ENCODE data around the gene STOX2.

Gene STOX2

DNA sequence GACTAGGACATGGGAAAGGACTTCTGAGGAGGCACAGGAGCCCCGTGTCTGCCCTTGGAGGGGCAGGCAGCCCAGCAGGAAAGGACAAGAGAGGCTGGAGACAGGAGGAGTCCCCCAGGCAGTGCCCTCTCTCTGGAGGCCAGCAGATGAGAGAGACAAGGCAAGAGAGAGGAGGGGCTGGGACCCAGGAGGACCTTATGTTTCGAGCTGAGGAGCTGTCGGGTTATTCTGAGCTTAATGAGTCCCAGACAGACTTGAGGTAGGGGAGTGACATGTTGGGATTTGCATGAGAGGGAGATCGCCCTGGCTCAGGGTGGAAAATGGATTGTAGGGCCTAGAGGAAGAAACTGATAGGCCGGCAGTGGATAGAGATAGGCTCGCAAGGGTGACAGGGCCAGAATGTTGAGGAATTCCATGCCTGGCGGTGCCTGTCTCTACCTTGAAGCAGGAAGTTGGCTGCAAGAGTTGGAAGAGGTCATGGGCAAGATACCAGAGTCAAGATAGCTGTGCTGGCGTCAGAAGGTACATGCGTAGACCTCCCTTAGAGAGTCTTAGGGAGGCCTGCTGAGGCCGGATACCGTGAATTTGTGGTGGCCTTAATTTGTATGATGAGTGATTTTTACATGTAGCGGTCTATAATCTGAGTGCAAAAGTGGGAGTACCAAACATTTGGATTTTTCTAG is 19.4 kb downstream of the STOX2 start:
- H3K27ac ChIP-seq = no peak overlapping the region
- peaks cover 0 to 5% of the 10 kb centered on the region in 2 experiments for H3K4me1 ChIP-seq (ENCODE audit: control insufficient read depth in 1 of 2, insufficient read depth in 1 of 2, low read depth in 1 of 2, low read length in 1 of 2)
- no peaks in the 10 kb centered on the region for H3K27me3 ChIP-seq
- peaks cover 3% of the 10 kb centered on the region for H3K9me3 ChIP-seq
- TF ChIP-seq, protein P1, sequence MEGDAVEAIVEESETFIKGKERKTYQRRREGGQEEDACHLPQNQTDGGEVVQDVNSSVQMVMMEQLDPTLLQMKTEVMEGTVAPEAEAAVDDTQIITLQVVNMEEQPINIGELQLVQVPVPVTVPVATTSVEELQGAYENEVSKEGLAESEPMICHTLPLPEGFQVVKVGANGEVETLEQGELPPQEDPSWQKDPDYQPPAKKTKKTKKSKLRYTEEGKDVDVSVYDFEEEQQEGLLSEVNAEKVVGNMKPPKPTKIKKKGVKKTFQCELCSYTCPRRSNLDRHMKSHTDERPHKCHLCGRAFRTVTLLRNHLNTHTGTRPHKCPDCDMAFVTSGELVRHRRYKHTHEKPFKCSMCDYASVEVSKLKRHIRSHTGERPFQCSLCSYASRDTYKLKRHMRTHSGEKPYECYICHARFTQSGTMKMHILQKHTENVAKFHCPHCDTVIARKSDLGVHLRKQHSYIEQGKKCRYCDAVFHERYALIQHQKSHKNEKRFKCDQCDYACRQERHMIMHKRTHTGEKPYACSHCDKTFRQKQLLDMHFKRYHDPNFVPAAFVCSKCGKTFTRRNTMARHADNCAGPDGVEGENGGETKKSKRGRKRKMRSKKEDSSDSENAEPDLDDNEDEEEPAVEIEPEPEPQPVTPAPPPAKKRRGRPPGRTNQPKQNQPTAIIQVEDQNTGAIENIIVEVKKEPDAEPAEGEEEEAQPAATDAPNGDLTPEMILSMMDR (IDR thresholded peaks at IDR 0.05) = no peak
- no peak overlapping the region for H3K4me3 ChIP-seq (ENCODE audit: low read depth in 1 of 2, low read length in 1 of 2)
- H3K36me3 ChIP-seq = no peaks in the 10 kb centered on the region

DNA sequence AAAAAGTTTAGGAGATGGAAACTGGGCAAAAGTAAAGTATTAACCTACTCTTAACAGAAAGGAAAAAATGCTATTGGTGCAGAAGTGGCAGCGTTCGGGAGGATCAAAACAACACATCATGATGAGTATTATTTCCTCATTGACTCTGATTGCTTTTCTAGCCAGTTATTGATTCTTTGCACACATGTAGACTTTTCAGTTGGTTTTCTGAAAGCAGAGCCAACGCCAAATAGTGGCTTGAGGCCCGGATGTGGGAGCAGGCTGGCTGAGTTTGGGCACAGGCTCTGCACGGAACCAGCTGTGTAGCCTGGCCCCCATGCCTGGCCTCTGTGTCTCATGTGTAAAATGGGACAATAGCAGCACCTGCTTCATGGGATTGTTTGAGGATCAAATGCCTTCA is 21.8 kb downstream of the STOX2 start:
- Histone ChIP-seq H3K27me3 (no peaks in the 10 kb centered on the region), H3K36me3 (no peaks in the 10 kb centered on the region), H3K4me3 (ENCODE audit: low read depth in 1 of 2, low read length in 1 of 2) (no peak overlapping the region), H3K4me1 (ENCODE audit: control insufficient read depth in 1 of 2, insufficient read depth in 1 of 2, low read depth in 1 of 2, low read length in 1 of 2) (peaks cover 0 to 5% of the 10 kb centered on the region in 2 experiments), H3K9me3 (peaks cover 3% of the 10 kb centered on the region), H3K27ac (no peak overlapping the region)
- TF ChIP-seq, protein P1 (IDR thresholded peaks at IDR 0.05) = no peak

DNA sequence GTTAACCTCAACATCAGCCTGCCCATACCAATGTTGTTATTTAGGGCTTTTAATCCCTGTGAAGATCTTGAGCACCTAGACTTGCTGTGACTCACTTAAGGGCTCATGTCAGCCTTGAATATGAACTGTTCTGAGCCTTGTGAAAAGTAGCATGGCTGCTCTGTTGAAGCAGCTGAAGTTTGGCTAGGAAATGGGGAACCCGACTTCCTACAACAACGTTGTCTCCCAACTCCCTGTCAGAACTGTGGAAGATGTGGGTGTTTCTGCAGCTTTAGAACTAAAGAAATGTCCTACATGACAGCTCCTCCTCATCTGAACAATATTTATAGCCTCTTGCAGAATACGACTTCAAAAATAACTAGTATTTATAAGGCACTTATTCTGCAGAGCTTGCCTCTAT is 27.5 kb downstream of the STOX2 start:
- Histone ChIP-seq H3K27ac (no peak overlapping the region), H3K27me3 (no peaks in the 10 kb centered on the region), H3K4me1 (ENCODE audit: control insufficient read depth in 1 of 2, insufficient read depth in 1 of 2, low read depth in 1 of 2, low read length in 1 of 2) (peaks cover 5 to 15% of the 10 kb centered on the region in 2 experiments), H3K4me3 (ENCODE audit: low read depth in 1 of 2, low read length in 1 of 2) (no peak overlapping the region), H3K36me3 (no peaks in the 10 kb centered on the region), H3K9me3 (no peaks in the 10 kb centered on the region)
- TF ChIP-seq, protein P1 (IDR thresholded peaks at IDR 0.05) = no peak

DNA sequence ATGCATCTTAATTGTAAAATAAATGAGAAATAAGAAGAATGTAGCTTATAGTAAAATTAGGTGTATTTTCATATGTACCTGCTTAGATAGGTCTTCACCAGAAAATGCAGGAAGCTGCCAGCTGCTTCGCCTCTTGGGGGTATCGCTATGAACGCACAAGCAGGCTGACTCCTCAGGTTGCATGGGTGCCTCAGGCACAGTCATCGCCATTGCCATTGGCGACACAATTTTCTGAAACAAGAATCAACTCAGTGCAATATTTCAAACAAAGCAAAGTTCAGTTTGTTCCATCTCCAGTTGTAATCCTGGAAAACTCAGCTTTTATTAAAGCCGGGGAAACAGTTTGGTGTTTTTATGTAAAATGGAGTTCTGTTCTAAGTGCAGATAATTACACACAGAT is 29.7 kb downstream of the STOX2 start:
- H3K36me3 ChIP-seq = no peaks in the 10 kb centered on the region
- H3K27ac ChIP-seq = no peak overlapping the region
- no peak overlapping the region for H3K4me3 ChIP-seq (ENCODE audit: low read depth in 1 of 2, low read length in 1 of 2)
- no peaks in the 10 kb centered on the region for H3K9me3 ChIP-seq
- TF ChIP-seq, protein P1 (IDR thresholded peaks at IDR 0.05) = no peak
- no peaks in the 10 kb centered on the region for H3K27me3 ChIP-seq
- H3K4me1 ChIP-seq (ENCODE audit: control insufficient read depth in 1 of 2, insufficient read depth in 1 of 2, low read depth in 1 of 2, low read length in 1 of 2) = peaks cover 5 to 19% of the 10 kb centered on the region in 2 experiments

DNA sequence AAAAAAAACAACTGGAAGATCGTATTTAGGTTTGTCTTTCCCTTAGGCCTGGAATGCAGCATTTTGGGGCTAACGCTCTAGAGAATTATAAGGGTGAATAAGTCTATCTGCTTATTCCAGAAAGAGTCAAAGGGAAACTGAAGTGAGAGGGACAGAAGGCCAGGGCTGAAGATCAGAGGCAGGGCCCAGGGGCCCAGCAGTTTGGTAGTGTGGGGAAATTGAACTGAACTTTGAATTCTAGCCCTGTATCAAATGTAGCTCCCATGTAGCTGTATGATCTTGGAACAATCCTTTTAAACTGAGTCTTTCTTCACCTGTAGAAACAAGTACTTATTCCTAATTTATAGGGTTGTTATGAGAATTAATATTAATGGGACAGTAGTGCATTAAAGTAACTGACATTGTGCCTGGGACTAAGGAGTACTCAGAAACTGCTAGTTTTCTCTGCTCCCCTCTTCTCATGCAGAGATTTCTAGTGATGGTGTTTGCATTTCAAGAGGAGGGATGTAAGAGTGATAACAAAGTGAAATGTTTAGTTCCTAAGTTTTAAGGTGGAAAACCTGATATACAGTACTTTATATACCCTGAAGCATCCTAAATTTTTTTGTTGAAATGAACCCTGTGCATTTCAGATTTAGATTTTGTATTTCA is 30.4 kb downstream of the STOX2 start:
- H3K27ac ChIP-seq = peak overlapping the region; percentile 8
- H3K36me3 ChIP-seq = no peaks in the 10 kb centered on the region
- H3K4me3 ChIP-seq (ENCODE audit: low read depth in 1 of 2, low read length in 1 of 2) = no peak overlapping the region
- no peaks in the 10 kb centered on the region for H3K9me3 ChIP-seq
- H3K4me1 ChIP-seq (ENCODE audit: control insufficient read depth in 1 of 2, insufficient read depth in 1 of 2, low read depth in 1 of 2, low read length in 1 of 2) = peaks cover 5 to 24% of the 10 kb centered on the region in 2 experiments
- H3K27me3 ChIP-seq = no peaks in the 10 kb centered on the region
- TF ChIP-seq, protein P1 (IDR thresholded peaks at IDR 0.05) = no peak
